Epithelial cell of prostate (primary cell): ENCODE measurements around the gene HSPA4L.
A peak's percentile ranks its signal among the peaks of the same experiment; 100 is the strongest.

Source experiments
- DNase-seq: peaks from one replicate; pipeline ENCODE4 v3.0.0-alpha.2; 2011; ENCODE audit warnings: low read depth, low spot score
- H3K27ac ChIP-seq: fragments of 450-650 bp; 2 replicates; pipeline ENCODE4 v1.5.1; 2017; ENCODE audit warnings: mild to moderate bottlenecking

Gene HSPA4L

GRCh38 chr4:127783026-127783769 is 1.1 kb downstream of the HSPA4L start:
- DNase-seq, result peak; percentile 99
- H3K27ac ChIP-seq, result peak overlapping the region; percentile 95

DNA sequence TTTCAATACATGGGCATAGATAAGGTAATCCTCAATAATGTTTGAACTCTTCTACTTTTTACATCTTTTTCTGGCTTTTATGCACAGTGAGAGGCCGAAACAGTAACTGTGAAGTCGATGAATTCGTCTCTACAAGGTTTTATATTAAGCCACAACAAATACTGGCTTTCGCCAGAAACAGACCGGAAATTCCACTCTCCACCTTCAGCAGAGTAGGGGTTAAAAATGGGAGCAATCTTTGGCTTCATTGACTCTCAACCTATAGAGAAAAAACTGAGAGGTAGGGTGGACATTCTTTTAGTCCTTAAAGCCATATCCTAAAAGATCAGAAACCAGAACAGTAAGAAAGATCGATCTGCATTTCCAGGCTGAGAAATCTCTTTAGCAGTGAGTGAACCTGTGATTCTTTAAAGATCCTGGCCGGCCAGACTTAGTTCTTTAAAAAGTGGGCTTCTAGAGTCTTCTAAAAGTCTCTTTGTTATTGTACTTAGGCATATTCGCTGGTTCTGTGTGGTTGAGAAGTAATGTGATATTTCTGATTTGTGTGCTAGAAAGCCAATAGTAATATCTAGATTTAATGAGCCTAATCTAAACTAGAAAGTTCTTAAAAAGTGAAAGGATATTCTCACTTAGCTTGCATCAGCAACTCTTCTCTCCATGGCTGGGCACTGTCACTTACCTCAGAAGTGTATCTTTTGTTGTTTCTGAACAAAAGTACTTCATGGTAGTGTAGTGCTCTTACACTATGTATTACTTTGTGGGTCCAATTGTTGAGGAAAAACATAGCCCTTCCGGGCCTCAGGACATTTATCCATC is 2.0 kb downstream of the HSPA4L start:
- no peak for DNase-seq
- H3K27ac ChIP-seq, result peak overlapping the region; percentile 95

DNA sequence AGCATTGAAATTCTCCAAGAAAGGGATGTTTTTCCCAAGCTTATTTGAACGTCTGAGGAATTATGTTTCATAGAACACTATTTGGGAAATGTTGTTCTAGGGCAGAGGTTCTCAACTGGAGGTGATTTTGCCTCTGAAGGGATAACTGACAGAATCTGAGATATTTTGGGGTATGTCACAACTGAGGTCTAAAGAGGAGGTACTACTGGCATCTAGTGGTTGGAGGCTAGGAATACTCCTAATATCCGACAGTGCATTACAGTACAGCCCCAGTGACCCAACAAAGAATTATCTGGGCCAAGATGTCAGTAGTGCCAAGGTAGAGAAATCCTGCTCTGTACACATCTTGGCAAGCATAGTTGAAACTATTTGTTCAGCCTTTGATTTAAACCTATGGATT is 6.4 kb downstream of the HSPA4L start:
- no peak for DNase-seq
- no peak overlapping the region for H3K27ac ChIP-seq

GRCh38 chr4:127791391-127791790 is 9.3 kb downstream of the HSPA4L start:
- H3K27ac ChIP-seq, result no peak overlapping the region

GRCh38 chr4:127793528-127793927 is 11.4 kb downstream of the HSPA4L start:
- DNase-seq, result no peak

More at GRCh38 chr4:127791391-127791790, 9.3 kb downstream of the HSPA4L start:
- DNase-seq, result no peak

GRCh38 chr4:127799711-127800110 is 17.6 kb downstream of the HSPA4L start:
- H3K27ac ChIP-seq, result no peak overlapping the region
- DNase-seq, result no peak

More at GRCh38 chr4:127793528-127793927, 11.4 kb downstream of the HSPA4L start:
- H3K27ac ChIP-seq, result no peak overlapping the region

GRCh38 chr4:127809173-127809800 is 27.2 kb downstream of the HSPA4L start:
- DNase-seq, result no peak
- no peak overlapping the region for H3K27ac ChIP-seq

DNA sequence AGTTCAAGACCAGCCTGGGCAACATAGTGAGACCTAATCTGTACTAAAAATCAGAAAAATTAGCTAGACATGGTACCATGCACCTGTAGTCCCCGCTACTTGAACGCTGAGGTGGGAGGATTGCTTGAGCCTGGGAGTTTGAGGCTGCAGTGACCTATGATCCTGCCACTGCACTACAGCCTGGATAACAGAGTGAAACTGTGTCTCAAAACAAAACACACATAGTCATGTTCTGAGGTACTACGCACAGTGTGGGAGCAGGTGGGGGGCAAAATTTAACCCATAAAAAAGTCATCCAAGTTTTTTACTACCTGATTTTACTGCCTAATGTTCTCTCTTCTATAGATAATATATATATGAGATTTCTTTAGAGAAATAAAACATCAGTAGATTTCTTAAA is 28.4 kb downstream of the HSPA4L start:
- no peak for DNase-seq
- no peak overlapping the region for H3K27ac ChIP-seq

GRCh38 chr4:127822430-127822829 is 40.3 kb downstream of the HSPA4L start:
- no peak overlapping the region for H3K27ac ChIP-seq
- no peak for DNase-seq

GRCh38 chr4:127828121-127828520 is 46.0 kb downstream of the HSPA4L start:
- no peak overlapping the region for H3K27ac ChIP-seq
- DNase-seq, result no peak

DNA sequence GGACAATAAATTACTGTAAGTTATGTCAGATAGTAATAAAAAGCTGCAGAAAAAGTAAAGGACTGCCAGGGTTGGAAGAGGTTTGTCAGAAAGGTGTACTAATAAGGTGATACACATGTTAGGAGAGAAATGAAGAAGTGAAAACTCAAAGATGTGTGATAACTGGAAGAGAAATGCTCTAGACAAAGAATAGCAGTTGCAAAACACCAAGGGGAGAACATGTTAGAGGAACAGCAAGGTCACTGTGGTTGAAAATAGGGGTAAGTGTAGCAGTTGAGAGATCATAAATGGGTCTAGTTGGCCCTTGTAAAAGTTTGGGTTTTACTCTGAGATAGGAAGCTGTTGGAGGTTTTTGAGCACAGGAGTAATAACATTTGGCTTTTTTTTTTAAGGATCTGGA is 46.9 kb downstream of the HSPA4L start:
- DNase-seq, result no peak
- no peak overlapping the region for H3K27ac ChIP-seq

DNA sequence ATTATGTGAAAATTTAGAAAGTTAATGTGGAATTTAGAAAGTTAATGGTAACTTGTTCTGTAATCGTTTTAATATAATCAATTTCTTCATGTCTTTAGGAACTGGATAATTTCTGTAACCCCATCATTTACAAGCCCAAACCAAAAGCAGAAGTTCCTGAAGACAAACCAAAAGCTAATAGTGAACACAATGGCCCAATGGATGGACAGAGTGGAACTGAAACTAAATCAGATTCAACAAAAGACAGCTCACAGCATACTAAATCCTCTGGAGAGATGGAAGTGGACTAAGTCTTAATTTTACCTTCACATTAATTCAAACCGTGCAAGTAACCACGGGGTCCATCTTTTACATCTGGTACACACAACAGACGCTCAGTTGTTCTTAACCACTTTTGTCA is 50.5 kb downstream of the HSPA4L start:
- DNase-seq, result no peak
- no peak overlapping the region for H3K27ac ChIP-seq

GRCh38 chr4:127843704-127844600 is 61.8 kb downstream of the HSPA4L start:
- H3K27ac ChIP-seq, result no peak overlapping the region
- DNase-seq, result no peak

- no peak for DNase-seq
- H3K27ac ChIP-seq, result no peak overlapping the region
These were observed 62.5 kb downstream of the HSPA4L start for GRCh38 chr4:127844601-127845116.

- no peak overlapping the region for H3K27ac ChIP-seq
- no peak for DNase-seq
These were observed 63.9 kb downstream of the HSPA4L start for GRCh38 chr4:127846061-127846460.

DNA sequence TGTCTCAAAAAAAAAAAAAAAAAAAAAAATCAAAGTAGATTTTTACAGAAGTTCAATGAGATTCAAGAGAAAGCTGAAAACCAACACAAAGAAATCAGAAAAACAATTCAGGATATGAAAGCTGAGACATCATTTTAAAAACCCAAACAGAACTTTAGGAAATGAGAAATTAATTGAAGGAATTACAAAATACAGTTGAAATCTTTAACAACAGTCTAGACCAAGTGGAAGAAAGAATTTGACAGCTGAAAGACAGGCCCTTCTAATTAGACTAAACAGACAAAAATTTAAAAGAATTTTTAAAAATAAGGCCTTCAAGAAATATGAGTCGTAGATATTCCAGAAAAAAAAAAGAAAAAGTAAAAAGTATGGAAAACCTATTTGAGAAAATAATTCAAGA is 64.6 kb downstream of the HSPA4L start:
- H3K27ac ChIP-seq, result no peak overlapping the region
- no peak for DNase-seq

GRCh38 chr4:127849505-127850234 is 67.5 kb downstream of the HSPA4L start:
- no peak overlapping the region for H3K27ac ChIP-seq
- no peak for DNase-seq

GRCh38 chr4:127852661-127853060 is 70.5 kb downstream of the HSPA4L start:
- no peak overlapping the region for H3K27ac ChIP-seq
- DNase-seq, result no peak

DNA sequence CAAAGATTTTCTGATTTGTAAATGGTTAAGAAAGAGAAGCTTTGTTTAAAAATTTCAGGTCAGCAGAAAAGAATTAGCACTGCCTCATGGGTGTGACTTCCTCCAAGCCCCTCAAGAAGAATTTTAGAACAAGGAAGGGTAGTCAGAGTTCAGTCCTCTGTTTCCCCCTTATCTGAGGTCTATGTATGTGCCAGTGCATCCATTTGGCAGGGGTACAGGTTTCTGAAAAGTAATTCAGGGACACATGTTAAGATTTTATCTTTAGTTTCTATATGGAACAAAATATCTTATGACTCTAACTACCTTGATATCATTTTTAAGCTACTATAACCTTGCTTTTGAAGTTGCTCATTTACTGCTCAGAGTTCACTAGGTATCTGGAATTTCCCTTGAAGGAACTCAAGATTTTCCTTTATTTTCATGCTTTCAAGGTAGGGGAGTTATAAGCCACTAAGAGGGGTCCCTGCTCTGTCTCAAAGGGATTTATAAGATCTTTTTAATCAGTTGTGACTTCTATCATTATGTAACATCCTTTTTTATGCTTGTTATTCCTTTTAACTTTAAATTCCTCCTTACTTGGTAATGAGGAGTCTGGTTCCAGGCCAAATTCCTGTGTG is 74.2 kb downstream of the HSPA4L start:
- DNase-seq, result no peak

More for the DNA sequence above, 74.2 kb downstream of the HSPA4L start:
- peak overlapping the region; percentile 62 for H3K27ac ChIP-seq
